B cell (primary cell): ENCODE results near the gene BRSK2. TPM values are rescaled to one million over a fixed set of nuclear protein-coding genes. Genes with fewer than 3 reads are reported as not detected.

Source experiments
- ATAC-seq: fragments of 200-7000 bp; cut with Tn5 transposase; one replicate; pipeline ENCODE4 v1.10.0; 2021; ENCODE audit warnings: low read depth, mild to moderate bottlenecking, moderate number of reproducible peaks, moderate library complexity
- CTCF ChIA-PET: fragments of 350-600 bp; sonication (Branson Sonifier 250); formaldehyde crosslinking; loops from one replicate; lab custom pipeline; 2021; ENCODE audit warnings: antibody characterized with exemption, inconsistent platforms; lab: Charles Lee
- POLR2A ChIA-PET: fragments of 350-600 bp; sonication (Branson Sonifier 250); formaldehyde crosslinking; loops from one replicate; lab custom pipeline; 2021; ENCODE audit warnings: antibody characterized with exemption; lab: Charles Lee
- DNase-seq: peaks from one replicate; pipeline ENCODE4 v3.0.0; 2013
- H2AFZ ChIP-seq: 2 replicates; pipeline ENCODE4 v1.6.1; 2012; ENCODE audit warnings: mild to moderate bottlenecking, low read depth, low read length; ENCODE audit not compliant: insufficient read depth, poor library complexity, severe bottlenecking
- H3K27ac ChIP-seq, 2 donors: 1 replicate in 1 of 2; 2 replicates in 1 of 2; pipeline ENCODE4 v1.5.1; 2012 to 2013; ENCODE audit warnings: low read length in 2 of 2, mild to moderate bottlenecking in 2 of 2, moderate library complexity in 1 of 2
- H3K27me3 ChIP-seq, 4 experiments: fragments of 200-600 bp in 1 of 4; sonication (generic) in 1 of 4; replicated peaks in 1 of 4; 1 replicate in 2 of 4; 2 replicates in 2 of 4; pipeline versions ENCODE4 v1.6.1 to v1.7.0; 2013 to 2016; ENCODE audit warnings: low read length in 3 of 4, mild to moderate bottlenecking in 2 of 4, mixed read lengths in 1 of 4, moderate library complexity in 1 of 4; ENCODE audit not compliant: insufficient read depth in 4 of 4, control insufficient read depth in 3 of 4; ENCODE audit errors: control extremely low read depth in 1 of 4
- H3K36me3 ChIP-seq, 2 experiments: replicated peaks in 1 of 2; 1 replicate in 1 of 2; 2 replicates in 1 of 2; pipeline versions ENCODE4 v1.6.1 to v1.7.1; 2013; ENCODE audit warnings: low read length in 1 of 2; ENCODE audit not compliant: insufficient read depth in 2 of 2, control insufficient read depth in 1 of 2; ENCODE audit errors: control extremely low read depth in 1 of 2, extremely low read depth in 1 of 2
- H3K4me1 ChIP-seq, 2 donors: fragments of 200-600 bp in 1 of 2; sonication (generic) in 1 of 2; 1 replicate in 1 of 2; 2 replicates in 1 of 2; pipeline versions ENCODE4 v1.5.1 to v1.6.1; 2013 to 2017; ENCODE audit warnings: low read length in 2 of 2; ENCODE audit not compliant: control insufficient read depth in 2 of 2, insufficient read depth in 2 of 2
- H3K4me2 ChIP-seq: replicated peaks from 2 replicates; pipeline ENCODE3; 2012; ENCODE audit warnings: mild to moderate bottlenecking, low read depth, low read length; ENCODE audit not compliant: poor library complexity, severe bottlenecking
- H3K4me3 ChIP-seq, 5 experiments: fragments of 200-600 bp in 1 of 5; sonication (generic) in 1 of 5; 1 replicate in 3 of 5; 2 replicates in 2 of 5; pipeline versions ENCODE4 v1.5.1 to v1.7.0; 2011 to 2016; ENCODE audit warnings: low read length in 4 of 5, mild to moderate bottlenecking in 4 of 5, low read depth in 2 of 5, control low read depth in 1 of 5, moderate library complexity in 1 of 5; ENCODE audit not compliant: insufficient read depth in 1 of 5; ENCODE audit errors: control extremely low read depth in 1 of 5, extremely low read depth in 1 of 5
- H3K79me2 ChIP-seq: fragments of 200-600 bp; sonication (generic); one replicate; pipeline ENCODE4 v1.6.0; 2016; ENCODE audit warnings: low read length; ENCODE audit not compliant: control insufficient read depth, insufficient read depth
- H3K9ac ChIP-seq: fragments of 200-600 bp; sonication (generic); 2 replicates; pipeline ENCODE4 v1.6.1; 2017; ENCODE audit warnings: mild to moderate bottlenecking, low read length, moderate library complexity
- H3K9me3 ChIP-seq, 3 donors: one replicate each; pipeline versions ENCODE4 v1.6.1 to v1.7.1; 2013; ENCODE audit warnings: low read length in 2 of 3; ENCODE audit not compliant: control insufficient read depth in 2 of 3, insufficient read depth in 1 of 3; ENCODE audit errors: control extremely low read depth in 1 of 3
- H4K20me1 ChIP-seq: 2 replicates; pipeline ENCODE4 v1.6.0; 2012; ENCODE audit warnings: mild to moderate bottlenecking, low read length; ENCODE audit not compliant: insufficient read depth, control insufficient read depth, poor library complexity, severe bottlenecking
- H3K27ac Mint-ChIP-seq: one replicate; pipeline ENCODE4 v1.8.0; 2021; ENCODE audit warnings: mixed read lengths
- H3K27me3 Mint-ChIP-seq: one replicate; pipeline ENCODE4 v1.8.0; 2021; ENCODE audit warnings: mixed read lengths
- H3K4me1 Mint-ChIP-seq: one replicate; pipeline ENCODE4 v1.8.0; 2021; ENCODE audit warnings: mixed read lengths
- H3K4me3 Mint-ChIP-seq: one replicate; pipeline ENCODE4 v1.8.0; 2021; ENCODE audit warnings: mixed read lengths
- H3K9me3 Mint-ChIP-seq: one replicate; pipeline ENCODE4 v1.8.0; 2022; ENCODE audit warnings: mixed read lengths; ENCODE audit not compliant: insufficient read depth
- EZH2 ChIP-seq: IDR thresholded peaks from 2 replicates; pipeline ENCODE4 v1.6.1; 2012; ENCODE audit warnings: borderline replicate concordance, low read depth, mild to moderate bottlenecking, moderate library complexity, low read length; ENCODE audit not compliant: insufficient read depth, poor library complexity, severe bottlenecking
- WGBS: methylation state at CpG from one replicate; pipeline ENCODE4 v1.1.5; 2013; ENCODE audit warnings: missing lambda C conversion rate; ENCODE audit not compliant: insufficient coverage; 5-methylcytosine and 5-hydroxymethylcytosine counted together
- intact Hi-C: fragments of 100-400 bp; cut with micrococcal nuclease; formaldehyde crosslinking; loops from one replicate; pipeline ENCODE4 v1.10.0; 2022
- polyA plus RNA-seq: library from polyadenylated mRNA; depleted of rRNA; stranded (reverse); fragments of >200 nt; gene quantifications from 2 replicates; pipeline ENCODE4 v1.2.3, GENCODE V29; 2012
- total RNA-seq, 2 donors: library from RNA; stranded (reverse); fragments of 120-200 nt in 1 of 2; gene quantifications; 1 replicate in 1 of 2; 2 replicates in 1 of 2; pipeline versions ENCODE4 v1.2.3 to v1.2.4, GENCODE V29; 2013 to 2022
- TF ChIP-seq, protein P1 (sequence below): fragments of 200-600 bp; IDR thresholded peaks from one replicate; pipeline ENCODE4 v1.8.0; 2022; ENCODE audit warnings: antibody characterized with exemption, mild to moderate bottlenecking

The BRSK2 gene
- total and polyA plus RNA-seq, 2 donors (not counting 1 experiment from before 2014, with no cell fraction given), result 0.51 to 0.79 TPM

DNA sequence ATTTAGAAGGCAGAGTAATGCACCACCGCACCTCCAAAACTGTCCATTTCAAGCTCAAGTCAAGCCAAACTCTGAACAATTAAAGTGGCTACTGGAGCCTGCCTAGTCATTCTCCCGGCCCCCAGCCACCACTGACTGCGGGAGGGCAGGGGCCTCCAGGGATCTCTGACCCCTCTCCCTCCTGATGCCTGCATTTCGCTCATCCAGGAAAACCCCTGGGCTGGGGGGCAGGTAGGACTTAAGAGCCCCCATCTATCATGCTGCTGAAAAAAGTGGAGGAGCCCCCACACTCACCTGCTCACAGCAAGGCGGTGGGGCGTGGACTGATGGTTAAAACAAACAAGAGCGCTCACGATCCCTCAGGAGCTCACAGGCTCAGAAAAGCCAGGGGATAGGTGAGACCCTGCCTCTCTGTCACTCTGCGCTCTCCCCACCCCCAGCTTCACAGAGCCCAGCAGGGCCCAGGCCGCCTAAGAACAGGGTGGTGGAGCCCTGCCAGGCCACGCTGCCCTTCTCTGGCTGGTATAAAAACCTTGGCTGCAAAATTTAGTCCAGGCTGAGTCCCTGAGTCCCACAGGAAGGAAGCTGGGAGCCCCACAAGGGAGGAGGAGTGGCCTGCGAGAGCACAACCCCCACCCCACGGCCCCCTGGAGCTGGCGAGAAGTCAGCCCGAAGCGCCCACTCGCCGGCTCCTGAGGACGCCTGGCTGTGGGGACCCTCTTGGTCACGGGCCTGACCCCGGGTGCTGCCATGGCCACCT is 117.8 kb downstream of the BRSK2 start:
- intact Hi-C loops, result no loop called here
- Mint-ChIP-seq H3K4me3 (no peak overlapping the region), H3K27ac (no peak overlapping the region), H3K9me3 (no peaks in the 10 kb centered on the region), H3K27me3 (no peaks in the 10 kb centered on the region), H3K4me1 (peaks cover 39% of the 10 kb centered on the region)
- Histone ChIP-seq H3K36me3 (no peaks in the 10 kb centered on the region), H3K27me3 (no peaks in the 10 kb centered on the region), H4K20me1 (peaks cover 100% of the 10 kb centered on the region), H2AFZ (no peak overlapping the region), H3K9ac (no peak overlapping the region), H3K9me3 (no peaks in the 10 kb centered on the region), H3K79me2 (peaks cover 98% of the 10 kb centered on the region), H3K4me1 (peaks cover 0 to 28% of the 10 kb centered on the region in 2 donors), H3K4me2 (peak overlapping the region; percentile 25), H3K27ac (no peak overlapping the region), H3K4me3 (no peak overlapping the region)
- ChIA-PET POLR2A (interaction anchor here (0.7 kb wide), 1 partner anchor 39 kb away, joined by 8 read pairs; no protein-coding TSS in a partner anchor), CTCF (no interaction called here)
- DNase-seq (no peak), ATAC-seq (no peak)
- TF ChIP-seq, protein P1, sequence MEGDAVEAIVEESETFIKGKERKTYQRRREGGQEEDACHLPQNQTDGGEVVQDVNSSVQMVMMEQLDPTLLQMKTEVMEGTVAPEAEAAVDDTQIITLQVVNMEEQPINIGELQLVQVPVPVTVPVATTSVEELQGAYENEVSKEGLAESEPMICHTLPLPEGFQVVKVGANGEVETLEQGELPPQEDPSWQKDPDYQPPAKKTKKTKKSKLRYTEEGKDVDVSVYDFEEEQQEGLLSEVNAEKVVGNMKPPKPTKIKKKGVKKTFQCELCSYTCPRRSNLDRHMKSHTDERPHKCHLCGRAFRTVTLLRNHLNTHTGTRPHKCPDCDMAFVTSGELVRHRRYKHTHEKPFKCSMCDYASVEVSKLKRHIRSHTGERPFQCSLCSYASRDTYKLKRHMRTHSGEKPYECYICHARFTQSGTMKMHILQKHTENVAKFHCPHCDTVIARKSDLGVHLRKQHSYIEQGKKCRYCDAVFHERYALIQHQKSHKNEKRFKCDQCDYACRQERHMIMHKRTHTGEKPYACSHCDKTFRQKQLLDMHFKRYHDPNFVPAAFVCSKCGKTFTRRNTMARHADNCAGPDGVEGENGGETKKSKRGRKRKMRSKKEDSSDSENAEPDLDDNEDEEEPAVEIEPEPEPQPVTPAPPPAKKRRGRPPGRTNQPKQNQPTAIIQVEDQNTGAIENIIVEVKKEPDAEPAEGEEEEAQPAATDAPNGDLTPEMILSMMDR, result no peak
- no peak for TF ChIP-seq EZH2
- WGBS, result 49% methylated on average over 21 of the region's 21 CpGs

DNA sequence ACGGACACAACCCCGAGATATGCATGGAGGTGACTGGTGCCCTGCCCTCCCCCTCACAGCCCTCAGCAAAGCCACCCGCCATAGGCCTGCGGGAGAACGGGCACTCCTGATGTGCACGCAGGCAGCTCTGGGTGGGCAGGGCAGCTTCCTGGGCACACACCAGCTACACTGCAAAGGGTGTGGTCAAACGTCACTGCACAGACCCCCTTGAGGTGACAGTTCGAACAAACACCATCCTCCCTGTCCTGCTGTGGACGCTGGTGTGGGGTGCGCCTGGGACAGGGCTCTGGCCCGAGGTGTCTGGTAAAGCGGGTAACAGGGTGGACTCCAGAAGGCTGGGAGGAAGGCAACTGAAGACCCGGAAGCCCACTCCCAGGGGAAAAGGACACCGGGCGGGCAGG is 118.8 kb downstream of the BRSK2 start:
- Histone ChIP-seq H3K27me3 (no peaks in the 10 kb centered on the region), H3K9me3 (no peaks in the 10 kb centered on the region), H3K4me2 (no peak overlapping the region), H2AFZ (no peak overlapping the region), H3K36me3 (no peaks in the 10 kb centered on the region), H3K9ac (no peak overlapping the region), H4K20me1 (peaks cover 97% of the 10 kb centered on the region), H3K4me1 (peaks cover 0 to 28% of the 10 kb centered on the region in 2 donors), H3K4me3 (no peak overlapping the region), H3K79me2 (peaks cover 96% of the 10 kb centered on the region), H3K27ac (no peak overlapping the region)
- no peak overlapping the region for H3K27ac Mint-ChIP-seq
- intact Hi-C loops, result no loop called here
- H3K4me3 Mint-ChIP-seq, result no peak overlapping the region
- H3K4me1 Mint-ChIP-seq, result peaks cover 43% of the 10 kb centered on the region
- WGBS, result 84% methylated on average over 11 of the region's 15 CpGs
- ATAC-seq (no peak), DNase-seq (no peak)
- POLR2A ChIA-PET, result no interaction called here
- no peak for TF ChIP-seq EZH2
- TF ChIP-seq, protein P1, result no peak
- no peaks in the 10 kb centered on the region for H3K27me3 Mint-ChIP-seq
- CTCF ChIA-PET, result no interaction called here
- H3K9me3 Mint-ChIP-seq, result no peaks in the 10 kb centered on the region
